GM12878 (cell line): ENCODE data around the gene NKTR.

Experiments
- BMI1 ChIP-seq: fragments of 450-650 bp; IDR thresholded peaks from 2 replicates; pipeline ENCODE4 v1.6.1; 2016; ENCODE audit warnings: mild to moderate bottlenecking, moderate library complexity, borderline replicate concordance
- CTCF ChIP-seq, 3 experiments: IDR thresholded peaks in 2 of 3; conservative IDR thresholded peaks in 1 of 3; 2 replicates each; pipeline ENCODE4 v1.5.1; 2011; ENCODE audit warnings: low read depth in 3 of 3, low read length in 3 of 3, mild to moderate bottlenecking in 3 of 3, control low read depth in 2 of 3, moderate library complexity in 2 of 3, inconsistent platforms in 1 of 3, mixed read lengths in 1 of 3; ENCODE audit not compliant: control insufficient read depth in 2 of 3, insufficient read depth in 1 of 3; ENCODE audit errors: extremely low read depth in 1 of 3
- ELK1 ChIP-seq: IDR thresholded peaks from 2 replicates; pipeline ENCODE4 v1.6.1; 2012; ENCODE audit warnings: low read depth, low read length, improper control_type of control experiment
- EZH2 ChIP-seq: IDR thresholded peaks from 2 replicates; pipeline ENCODE4 v1.6.1; 2012; ENCODE audit warnings: low read depth, mild to moderate bottlenecking, control low read depth, inconsistent platforms, low read length, borderline replicate concordance; ENCODE audit not compliant: control insufficient read depth
- NKRF ChIP-seq: fragments of 450-650 bp; conservative IDR thresholded peaks from 2 replicates; pipeline ENCODE4 v1.6.1; 2017; ENCODE audit warnings: mild to moderate bottlenecking, moderate library complexity
- SMC3 ChIP-seq: IDR thresholded peaks from 2 replicates; pipeline ENCODE4 v1.6.1; 2011; ENCODE audit warnings: low read length, improper control_type of control experiment, borderline replicate concordance

- TF ChIP-seq CTCF (IDR thresholded peaks at IDR 0.05 in 2 of 3, conservative IDR thresholded peaks at IDR 0.05 in 1 of 3; ENCODE audit: control insufficient read depth in 2 of 3, extremely low read depth in 1 of 3, insufficient read depth in 1 of 3, low read depth in 3 of 3, low read length in 3 of 3) (no peak), NKRF (no peak), EZH2 (no peak), SMC3 (no peak), ELK1 (no peak), BMI1 (no peak)
Measured at GRCh38 chr3:42661593-42662022, 61.1 kb downstream of the NKTR start.
